DMS153 treated with DMSO at 0.1 percent for 48 hours (cell line): Measurements from ENCODE around the gene MAGEB10.
"Not testable (repeated sequence)": the region's sequence is repeated elsewhere in the genome, so short reads cannot be mapped to it uniquely, and the experiment has no call there.

Experiments used
- DNase-seq: peaks from one replicate; lab custom pipeline; 2025; ENCODE audit not compliant: unreplicated experiment; lab: John Stamatoyannopoulos, UW

Gene MAGEB10

GRCh38 chrX:27807690-27808089 is at the start of gene MAGEB10:
MAGEB10 (plus strand) TSS chrX:27807990; CDS start chrX:27821307, 13,317 bp downstream.
- DNase-seq = no peak

- no peak for DNase-seq
These were observed 42.1 kb upstream of the MAGEB10 start for GRCh38 chrX:27765718-27766117.

DNA sequence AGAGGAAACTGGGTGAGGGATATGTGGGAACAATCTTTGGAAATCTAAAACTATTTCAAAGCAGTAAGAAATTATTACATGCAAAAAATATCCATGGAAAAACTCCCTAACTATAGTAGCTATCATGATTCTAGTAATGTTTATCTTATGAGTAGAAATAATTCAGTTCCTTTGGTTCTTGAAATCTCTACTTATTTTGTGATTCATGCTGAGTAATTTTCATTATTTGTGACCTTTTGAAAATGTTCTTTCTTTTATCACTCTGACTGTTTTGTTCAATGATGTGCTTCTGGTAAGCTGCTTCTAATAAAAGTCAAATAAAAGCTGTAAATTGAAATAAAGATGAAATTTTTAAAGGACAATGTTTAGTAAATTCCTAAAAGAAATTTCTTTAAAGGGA is 40.4 kb upstream of the MAGEB10 start:
- no peak for DNase-seq

- DNase-seq = no peak
These were observed 31.8 kb upstream of the MAGEB10 start for GRCh38 chrX:27775984-27776383.

DNA sequence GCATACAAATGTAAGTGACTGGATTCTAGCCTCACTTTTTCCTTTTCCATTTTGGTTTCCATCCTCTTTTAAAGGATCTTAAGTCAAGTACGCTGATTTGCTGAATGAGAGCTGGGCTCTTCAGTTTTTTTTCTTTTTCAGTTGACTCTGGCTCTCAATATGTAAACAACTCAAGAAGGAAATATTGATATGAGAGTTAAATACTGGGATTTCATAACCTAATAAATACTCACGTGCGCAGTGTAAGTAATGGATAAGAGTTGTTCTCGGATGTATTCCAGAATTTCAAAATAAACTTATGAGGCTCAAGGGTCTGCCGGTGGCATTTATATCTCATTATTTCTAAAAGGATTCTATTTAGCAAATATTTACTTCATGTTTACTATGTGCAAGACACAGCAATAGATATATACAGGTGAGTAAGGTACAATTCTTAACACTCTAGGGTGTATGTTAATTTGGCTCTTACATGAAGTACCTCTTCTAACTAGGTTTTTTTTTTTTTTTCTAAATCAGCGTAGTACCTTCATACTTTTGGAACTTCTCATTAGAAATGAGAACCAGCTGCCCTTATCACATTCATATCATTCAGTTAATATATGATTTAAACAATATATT is 11.0 kb upstream of the MAGEB10 start:
- DNase-seq = no peak

GRCh38 chrX:27797575-27797974 is 10.2 kb upstream of the MAGEB10 start:
- DNase-seq = no peak

DNA sequence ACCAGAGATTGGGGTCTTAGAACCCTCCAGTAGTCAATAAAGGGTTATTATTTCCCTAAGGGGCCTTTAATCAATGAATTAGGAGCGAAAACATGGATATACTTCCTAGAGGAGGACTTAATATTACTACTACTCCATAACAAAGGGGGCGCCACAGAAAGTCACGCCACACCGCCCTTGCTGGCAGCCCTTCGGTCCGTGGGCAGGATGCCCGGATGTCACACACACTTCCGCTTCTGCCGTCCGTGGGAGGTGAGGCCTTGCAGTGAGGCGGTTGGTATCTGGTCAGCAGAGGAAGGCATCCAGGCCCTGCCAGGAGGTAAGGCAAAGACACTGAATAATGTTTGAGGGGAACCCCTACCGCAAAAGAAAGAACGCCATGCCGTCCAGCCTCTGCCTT is 436 bp downstream of the MAGEB10 start:
- DNase-seq = no peak

DNA sequence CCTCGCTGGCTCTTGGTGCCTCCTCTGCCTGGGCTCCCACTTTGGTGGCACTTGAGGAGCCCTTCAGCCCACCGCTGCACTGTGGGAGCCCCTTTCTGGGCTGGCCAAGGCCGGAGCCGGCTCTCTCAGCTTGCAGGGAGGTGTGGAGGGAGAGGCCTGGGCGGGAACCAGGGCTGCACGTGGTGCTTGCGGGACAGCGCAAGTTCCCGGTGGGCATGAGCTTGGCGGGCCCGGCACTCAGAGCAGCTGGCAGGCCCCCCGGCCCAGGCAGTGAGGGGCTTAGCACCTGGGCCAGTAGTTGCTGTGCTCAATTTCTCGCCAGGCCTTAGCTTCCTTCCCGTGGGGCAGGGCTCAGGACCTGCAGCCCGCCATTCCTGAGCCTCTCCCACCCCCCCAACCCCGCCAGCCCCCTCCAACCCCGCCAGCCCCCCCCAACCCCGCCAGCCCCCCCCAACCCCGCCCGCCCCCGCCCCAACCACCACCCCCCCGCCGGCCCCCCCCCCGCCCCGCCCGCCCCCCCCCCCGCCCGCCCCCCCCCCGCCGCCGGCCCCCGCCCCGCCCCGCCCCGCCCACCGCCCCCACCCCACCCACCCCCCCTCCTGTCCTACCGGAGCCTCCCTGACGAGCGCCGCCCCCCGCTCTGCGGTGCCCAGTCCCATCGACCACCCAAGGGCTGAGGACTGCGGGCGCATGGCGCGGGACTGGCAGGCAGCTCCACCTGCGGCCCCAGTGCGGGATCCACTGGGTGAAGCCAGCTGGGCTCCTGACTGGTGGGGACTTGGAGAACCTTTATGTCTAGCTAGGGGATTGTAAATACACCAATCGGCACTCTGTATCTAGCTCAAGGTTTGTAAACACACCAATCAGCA is 1.4 kb downstream of the MAGEB10 start:
- DNase-seq = not testable (repeated sequence)

DNA sequence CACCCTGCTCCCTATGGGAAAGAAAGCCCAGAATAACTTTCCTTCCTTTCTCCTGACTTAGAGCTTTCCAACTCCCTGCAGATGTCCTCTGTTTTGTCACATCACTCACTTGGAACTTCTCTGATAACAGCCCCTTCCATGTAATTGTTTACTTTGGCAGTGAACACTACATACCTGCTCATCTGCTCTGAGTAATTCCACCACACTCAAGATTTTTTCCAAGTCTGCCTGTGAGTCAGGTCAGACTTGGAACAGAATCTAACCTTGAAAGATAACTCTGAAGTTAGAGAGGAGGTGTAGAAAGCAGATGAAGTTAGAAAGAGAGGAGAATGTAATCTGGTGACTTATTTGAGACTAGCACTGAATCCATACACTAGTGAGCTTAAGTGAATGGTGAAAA is 7.4 kb downstream of the MAGEB10 start:
- no peak for DNase-seq

GRCh38 chrX:27823812-27824211 is 16.0 kb downstream of the MAGEB10 start:
- no peak for DNase-seq

- DNase-seq = no peak
These were observed 30.4 kb downstream of the MAGEB10 start for GRCh38 chrX:27838185-27838584.

DNA sequence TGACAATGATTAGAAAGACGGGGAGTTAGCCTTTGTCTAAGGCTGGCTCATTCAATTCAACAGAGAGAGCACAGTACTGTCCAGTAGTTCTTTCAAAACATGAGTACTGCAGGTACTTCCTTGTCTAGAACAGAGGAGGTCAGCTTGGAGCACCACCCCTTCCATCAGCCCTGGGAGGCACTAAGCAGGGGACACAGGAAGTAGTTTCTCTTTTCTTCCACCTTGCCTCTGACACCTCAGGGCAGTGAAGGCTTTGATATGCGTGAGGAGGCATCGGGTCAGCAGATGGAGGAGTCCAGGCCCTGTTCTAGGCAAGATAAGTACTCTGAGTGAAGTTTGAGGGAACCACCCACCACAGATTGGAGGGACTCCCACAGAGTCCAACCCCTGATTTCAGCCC is 33.1 kb downstream of the MAGEB10 start:
- DNase-seq = no peak

- no peak for DNase-seq
These were observed 35.1 kb downstream of the MAGEB10 start for GRCh38 chrX:27842859-27843258.

GRCh38 chrX:27860337-27860736 is 52.5 kb downstream of the MAGEB10 start:
- no peak for DNase-seq

DNA sequence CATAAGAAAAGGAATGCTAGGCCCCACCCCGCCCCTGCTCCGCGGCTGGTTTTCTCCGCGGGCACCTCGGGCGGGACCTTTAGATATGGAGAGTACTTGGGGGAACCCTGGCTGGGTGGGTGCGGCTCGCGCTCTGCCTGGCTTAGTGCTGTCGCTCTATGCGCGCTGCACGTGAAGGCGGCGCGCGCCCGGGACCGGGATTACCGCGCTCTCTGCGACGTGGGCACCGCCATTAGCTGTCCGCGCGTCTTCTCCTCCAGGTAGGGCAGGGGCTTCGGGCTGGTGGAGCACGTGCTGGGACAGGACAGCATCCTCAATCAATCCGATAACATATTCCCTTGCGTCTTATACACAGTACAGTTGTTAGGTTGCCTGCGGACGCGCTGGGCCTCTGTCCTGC is 56.0 kb downstream of the MAGEB10 start:
- no peak for DNase-seq
